IMR-90 (cell line): ENCODE data around the gene CLHC1. TPM values are rescaled to one million over a fixed set of nuclear protein-coding genes. Genes with fewer than 3 reads are reported as not detected.

ENCODE experiments used
- POLR2A ChIP-seq: IDR thresholded peaks from 2 replicates; pipeline ENCODE4 v1.6.1; 2012; ENCODE audit warnings: mild to moderate bottlenecking, low read depth, low read length
- RAD21 ChIP-seq: IDR thresholded peaks from 2 replicates; pipeline ENCODE4 v1.6.1; 2012; ENCODE audit warnings: low read length, improper control_type of control experiment
- polyA plus RNA-seq, 3 experiments: library from polyadenylated mRNA; depleted of rRNA; stranded (reverse); fragments of >200 nt; gene quantifications; 2 replicates each; pipeline ENCODE4 v1.2.3, GENCODE V29; 2012; ENCODE audit warnings: low replicate concordance in 1 of 3
- total RNA-seq: library from RNA; depleted of rRNA; stranded (reverse); fragments of >200 nt; gene quantifications from 2 replicates; pipeline ENCODE4 v1.2.3, GENCODE V29; 2012
- TF ChIP-seq, protein P1 (sequence below): fragments of 150-350 bp; IDR thresholded peaks from 2 replicates; pipeline ENCODE4 v1.6.1; 2016; ENCODE audit warnings: low read depth, mild to moderate bottlenecking, low read length, moderate library complexity, borderline replicate concordance

CLHC1 gene
- total and polyA plus RNA-seq, 2 of the 4 experiments (the other 2 are of a cell fraction) = 2.3 to 5.3 TPM

DNA sequence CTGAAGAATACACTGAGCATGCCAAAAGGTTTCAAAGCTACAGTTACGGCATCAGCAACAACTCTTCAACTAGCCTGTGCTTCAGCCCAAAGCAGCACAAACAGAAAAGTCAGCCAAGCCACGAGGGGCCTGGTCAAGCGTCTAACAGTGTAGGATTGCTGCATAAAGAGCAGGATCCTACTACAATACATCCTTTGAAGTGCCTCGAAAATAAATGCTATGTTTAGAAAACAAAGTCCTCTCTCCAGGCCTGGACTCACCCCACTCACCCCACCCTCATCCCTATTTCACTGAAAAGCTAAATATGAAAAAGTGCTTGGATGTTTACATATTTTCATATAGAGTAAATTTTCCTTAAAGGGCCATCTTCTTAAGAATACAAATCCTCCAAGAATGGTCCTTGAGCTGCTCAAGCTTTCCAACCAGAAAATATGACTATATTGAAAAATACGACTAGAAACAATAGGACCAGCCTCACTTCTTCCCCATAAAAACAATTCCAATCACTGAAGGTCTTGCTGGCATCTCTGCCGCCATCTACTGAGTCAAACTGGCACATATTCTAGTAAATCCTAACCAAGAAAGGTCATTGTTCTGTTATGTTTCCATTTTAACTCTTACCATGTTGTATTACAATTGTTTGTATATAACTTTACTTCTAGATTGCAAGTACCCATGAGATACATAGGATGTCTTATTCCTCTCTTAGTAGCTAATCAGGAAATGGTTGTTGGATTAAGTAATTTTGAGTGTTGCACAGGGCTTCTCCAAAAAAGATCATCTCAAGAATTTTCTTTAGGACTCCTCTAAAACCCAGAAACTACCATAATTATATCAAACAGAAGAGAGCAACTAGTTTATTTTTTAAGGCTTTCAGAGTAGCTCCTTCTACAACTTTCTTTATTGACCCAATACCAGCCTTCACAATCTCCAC is 63.6 kb downstream of the CLHC1 start (continued):
- TF ChIP-seq, protein P1, sequence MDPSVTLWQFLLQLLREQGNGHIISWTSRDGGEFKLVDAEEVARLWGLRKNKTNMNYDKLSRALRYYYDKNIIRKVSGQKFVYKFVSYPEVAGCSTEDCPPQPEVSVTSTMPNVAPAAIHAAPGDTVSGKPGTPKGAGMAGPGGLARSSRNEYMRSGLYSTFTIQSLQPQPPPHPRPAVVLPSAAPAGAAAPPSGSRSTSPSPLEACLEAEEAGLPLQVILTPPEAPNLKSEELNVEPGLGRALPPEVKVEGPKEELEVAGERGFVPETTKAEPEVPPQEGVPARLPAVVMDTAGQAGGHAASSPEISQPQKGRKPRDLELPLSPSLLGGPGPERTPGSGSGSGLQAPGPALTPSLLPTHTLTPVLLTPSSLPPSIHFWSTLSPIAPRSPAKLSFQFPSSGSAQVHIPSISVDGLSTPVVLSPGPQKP = no peak
- TF ChIP-seq POLR2A = peak; percentile 35; the same call in 1 of the 2 replicates
- peak; percentile 95 for TF ChIP-seq RAD21
